GM19372 (cell line): ENCODE results near the gene RAB3C.

Source experiments
- ATAC-seq: cut with Tn5 transposase; IDR thresholded peaks from one replicate; pipeline ENCODE4 v1.9.1; 2021; ENCODE audit warnings: mild to moderate bottlenecking, low read depth, moderate library complexity; ENCODE audit not compliant: unreplicated experiment

The RAB3C gene

DNA sequence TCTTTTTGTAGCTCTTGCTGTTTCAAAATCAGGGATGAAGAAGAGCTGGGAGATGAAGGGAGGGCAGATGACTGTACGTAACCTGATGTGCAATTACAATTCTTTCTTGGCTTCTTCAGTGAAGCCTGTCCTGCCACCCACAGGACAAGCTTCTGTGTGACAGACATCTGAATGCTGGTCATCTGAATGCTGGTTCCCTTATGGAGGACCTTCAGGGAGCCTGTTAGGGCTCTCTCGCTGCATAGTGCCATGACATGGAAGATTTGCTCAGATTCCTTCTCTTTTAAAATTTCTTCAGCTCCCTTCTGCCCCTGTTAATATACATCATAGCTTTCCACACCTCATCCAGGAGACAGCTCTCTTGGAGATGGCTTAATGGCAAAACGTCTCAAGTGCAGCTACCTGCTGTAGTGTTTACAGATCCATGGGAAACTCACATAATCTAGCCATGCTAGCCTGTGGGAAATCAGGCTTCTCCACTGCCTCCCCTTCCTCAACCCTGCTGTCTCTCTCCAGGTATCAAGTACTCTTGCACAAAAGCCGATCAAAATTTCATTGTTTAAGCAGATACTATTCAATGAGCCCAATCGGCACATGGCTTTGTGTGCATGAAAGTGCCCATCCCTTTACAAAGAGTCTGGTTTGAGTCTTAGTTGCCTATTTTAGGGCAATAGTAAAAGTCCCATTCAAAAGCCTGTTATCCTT, 134.6 kb downstream of the RAB3C start:
- ATAC-seq = no peak

DNA sequence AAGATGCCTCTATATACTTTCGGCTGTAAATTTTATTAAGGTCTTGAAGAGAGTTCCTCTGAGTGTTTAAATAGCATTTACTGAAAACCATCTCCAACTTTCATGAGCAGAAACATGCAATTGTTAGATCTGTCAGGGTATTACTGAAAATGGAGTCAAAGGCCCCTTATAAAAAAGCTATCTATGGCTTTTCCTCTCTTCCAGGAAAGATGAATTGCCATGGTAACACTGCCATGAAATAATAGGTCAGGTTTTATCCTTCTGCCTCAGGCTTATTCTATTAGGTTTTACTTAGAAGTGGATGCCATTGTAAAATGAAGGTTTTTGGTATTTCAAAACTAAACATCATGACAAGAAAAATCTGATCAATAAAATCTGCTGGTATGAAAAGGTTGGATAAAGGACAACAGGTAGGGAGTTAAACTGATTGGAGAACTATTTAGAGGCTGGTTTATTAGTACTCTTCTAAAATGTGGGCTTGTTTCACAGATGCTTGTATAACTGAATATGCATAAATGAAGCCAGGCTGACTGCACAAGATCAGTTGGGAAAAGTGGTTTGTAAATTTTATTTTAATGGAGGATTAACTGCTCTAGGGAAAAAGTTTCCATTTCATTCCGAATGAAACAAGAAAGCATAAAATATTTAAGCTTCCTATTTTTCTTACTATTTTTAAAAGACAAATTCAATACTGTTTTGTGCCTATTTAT, 135.5 kb downstream of the RAB3C start:
- no peak for ATAC-seq

DNA sequence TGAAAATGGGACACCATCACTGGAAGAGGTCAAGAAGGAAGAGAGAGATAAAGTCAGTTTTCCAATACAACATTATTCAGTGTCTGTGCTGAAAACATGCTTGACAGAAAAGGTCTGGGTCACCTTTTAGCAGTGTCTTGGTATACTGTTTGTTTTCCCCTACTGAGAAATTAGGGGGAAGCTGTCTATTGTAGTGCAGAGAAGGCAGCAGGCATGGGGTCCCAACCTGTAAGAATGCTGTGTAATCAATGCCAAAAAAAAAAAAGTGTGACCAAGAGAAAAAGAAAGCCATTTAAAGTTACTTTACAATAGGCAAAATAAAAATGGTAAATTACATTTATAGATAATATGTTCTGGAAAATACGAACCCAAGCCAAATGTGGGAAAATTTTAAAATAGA, 139.3 kb downstream of the RAB3C start:
- no peak for ATAC-seq

GRCh38 chr5:58724992-58725391, 142.1 kb downstream of the RAB3C start:
- no peak for ATAC-seq

DNA sequence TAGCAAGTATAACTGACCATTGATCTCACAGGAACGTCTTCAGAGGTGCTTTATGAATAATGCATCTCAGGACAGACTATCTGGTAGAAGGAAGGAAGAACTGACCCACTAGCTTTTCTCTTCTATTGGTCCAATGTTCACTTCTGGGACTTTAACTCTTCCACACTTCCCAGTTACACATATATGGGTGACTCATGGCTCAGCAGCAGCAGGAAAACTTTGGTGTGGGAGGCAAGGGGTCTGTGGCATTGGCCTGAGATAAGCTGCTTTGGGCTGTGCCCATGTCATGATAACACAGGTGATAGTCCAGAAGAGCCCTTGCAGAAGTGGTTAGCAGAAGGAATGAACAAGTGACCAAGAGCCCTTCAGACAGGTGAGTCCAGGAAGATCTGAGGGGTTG, 148.8 kb downstream of the RAB3C start:
- no peak for ATAC-seq

- no peak for ATAC-seq
Observed at GRCh38 chr5:58735637-58736036, 152.8 kb downstream of the RAB3C start.

GRCh38 chr5:58736214-58736613, 153.3 kb downstream of the RAB3C start:
- no peak for ATAC-seq

DNA sequence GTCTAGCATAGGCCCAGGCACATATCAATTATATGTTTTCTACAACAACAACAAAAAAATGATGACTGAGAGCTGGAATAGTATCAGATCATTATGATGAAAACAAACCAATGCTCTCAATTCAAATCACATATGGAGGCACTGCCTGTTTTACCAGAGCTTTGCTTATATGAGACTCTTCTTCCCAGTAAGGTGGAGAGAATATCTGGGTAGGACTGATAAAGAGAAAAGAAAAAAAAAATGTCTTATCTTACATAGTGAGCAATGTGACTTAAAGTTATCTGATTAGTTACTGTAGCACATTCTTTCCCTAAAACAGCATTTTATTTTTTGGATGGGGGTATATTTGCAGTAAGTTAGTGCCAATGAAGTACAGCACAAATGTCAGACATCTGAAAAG, 154.8 kb downstream of the RAB3C start:
- no peak for ATAC-seq

GRCh38 chr5:58738336-58738735, 155.5 kb downstream of the RAB3C start:
- no peak for ATAC-seq

DNA sequence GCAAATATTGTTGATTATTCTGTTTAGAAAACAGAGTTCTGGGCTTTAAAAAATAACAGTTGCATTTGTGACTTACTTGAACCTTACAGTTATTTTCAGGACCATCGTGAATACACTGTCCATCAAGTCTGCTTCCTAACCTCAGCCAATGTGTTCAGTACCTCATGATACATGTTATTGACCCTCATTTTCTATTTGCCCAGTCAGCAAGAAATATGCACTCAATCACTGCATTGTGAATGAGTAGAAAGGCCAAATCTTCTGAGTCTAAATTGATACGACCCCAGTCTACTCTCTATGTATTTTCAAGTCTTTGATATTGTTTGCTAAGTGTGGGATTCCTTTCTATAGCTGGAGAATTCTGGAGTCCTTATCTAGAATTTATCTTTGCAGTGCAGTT, 156.2 kb downstream of the RAB3C start:
- ATAC-seq = no peak

DNA sequence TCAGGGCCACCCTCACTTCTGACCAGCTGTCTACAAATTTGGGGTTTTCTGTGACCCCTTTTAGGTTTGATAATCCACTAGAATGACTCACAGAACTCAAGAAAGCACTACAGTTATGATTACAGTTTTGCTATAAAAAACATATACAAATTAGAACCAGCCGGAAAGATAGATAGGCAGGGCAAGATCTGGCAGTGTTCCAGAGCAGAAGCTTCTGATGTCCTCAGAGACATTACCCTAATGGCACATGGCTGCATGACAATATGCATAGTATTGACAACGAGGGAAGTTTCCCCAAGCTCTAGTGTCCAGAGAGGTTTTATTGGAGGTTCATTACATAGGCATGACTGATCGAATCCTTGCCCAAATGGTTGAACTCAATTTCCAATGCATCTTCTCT, 158.1 kb downstream of the RAB3C start:
- ATAC-seq = no peak

- no peak for ATAC-seq
Observed at GRCh38 chr5:58745350-58745749, 162.5 kb downstream of the RAB3C start.

GRCh38 chr5:58746321-58746720, 163.4 kb downstream of the RAB3C start:
- no peak for ATAC-seq

DNA sequence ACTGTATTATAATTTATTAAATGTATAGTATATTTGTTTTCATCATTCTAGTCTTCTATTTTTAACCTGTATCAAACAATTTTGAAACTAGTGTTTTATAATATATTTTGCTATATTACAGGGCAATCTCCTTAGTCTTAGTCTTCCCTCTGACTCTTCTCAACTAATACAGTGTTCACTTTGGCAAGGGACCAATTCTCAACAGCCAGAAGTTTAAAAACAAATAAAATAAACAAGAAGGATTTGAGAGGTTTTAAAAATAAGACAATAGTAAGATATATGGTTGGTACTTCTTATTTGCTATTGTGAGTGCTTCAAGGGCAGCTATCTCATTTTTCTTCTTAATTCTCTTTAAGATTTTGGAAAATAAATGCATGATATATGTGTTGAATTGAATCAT, 167.2 kb downstream of the RAB3C start:
- no peak for ATAC-seq

- ATAC-seq = no peak
Observed at GRCh38 chr5:58751222-58751837, 168.5 kb downstream of the RAB3C start.

GRCh38 chr5:58752104-58752503, 169.2 kb downstream of the RAB3C start:
- no peak for ATAC-seq

GRCh38 chr5:58753446-58753845, 170.6 kb downstream of the RAB3C start:
- no peak for ATAC-seq

DNA sequence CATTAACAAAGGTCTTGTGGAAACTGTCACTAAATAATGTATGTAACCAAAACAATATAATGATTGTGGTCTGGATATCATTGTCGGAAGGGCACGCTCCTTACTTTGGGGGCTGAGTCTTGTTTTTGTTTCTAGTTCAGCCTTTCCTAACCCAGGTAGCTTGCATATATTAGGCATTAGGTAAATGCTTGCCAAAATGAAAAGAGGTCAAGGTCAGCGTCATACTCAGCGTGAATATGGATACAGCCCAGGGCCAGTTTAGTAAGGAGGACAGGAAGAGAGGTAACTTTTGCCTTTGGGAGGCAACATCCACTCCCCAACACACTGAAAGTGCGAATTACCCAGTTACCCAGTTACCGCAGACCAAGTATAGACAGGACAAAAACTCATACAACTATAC, 171.4 kb downstream of the RAB3C start:
- ATAC-seq = no peak

GRCh38 chr5:58755397-58755796, 172.5 kb downstream of the RAB3C start:
- no peak for ATAC-seq

GRCh38 chr5:58759745-58760144, 176.9 kb downstream of the RAB3C start:
- peak; percentile 75 for ATAC-seq

GRCh38 chr5:58760222-58760621, 177.3 kb downstream of the RAB3C start:
- no peak for ATAC-seq

- no peak for ATAC-seq
Observed at GRCh38 chr5:58761407-58761806, 178.5 kb downstream of the RAB3C start.
